ENCODE data around the gene ALDH8A1.

ALDH8A1 gene

DNA sequence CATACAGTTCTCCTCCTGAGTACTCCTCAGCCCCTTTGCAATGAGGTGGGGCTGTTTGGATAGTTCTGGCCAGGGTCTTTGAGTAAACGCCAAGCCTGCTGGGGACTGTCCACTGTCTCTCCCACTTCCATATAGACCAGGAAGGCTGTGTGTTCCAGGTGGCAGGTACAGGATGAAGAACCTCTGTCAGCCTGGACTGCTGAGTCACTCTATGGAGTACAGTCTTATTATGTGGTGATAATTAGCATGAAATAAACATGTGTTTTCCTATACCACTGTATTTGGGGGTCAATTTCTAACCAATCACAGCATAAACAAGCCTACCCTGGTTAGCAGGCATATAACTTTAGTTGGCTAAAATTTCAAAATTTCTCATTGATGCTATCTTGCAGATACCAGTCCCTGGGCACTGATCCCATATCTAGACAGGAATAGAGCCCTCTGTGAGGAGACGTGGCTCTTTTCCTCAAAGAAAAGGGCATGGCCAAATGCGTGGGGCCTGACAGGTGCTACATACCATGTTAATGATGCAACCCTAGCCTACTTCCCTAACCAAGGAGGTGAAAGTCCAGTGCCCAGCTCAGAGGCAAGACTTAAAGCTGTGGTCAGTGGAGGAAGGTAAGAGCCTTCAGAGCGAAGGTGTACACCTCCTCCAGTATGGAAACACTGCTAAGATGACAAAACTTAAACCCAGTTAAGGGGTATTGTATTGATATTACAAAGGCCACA lies 4.5 kb upstream of the ALDH8A1 start:
- in situ Hi-C loops (cut with MboI; ENCODE audit: low sequenced_read_pairs): no loop called here

DNA sequence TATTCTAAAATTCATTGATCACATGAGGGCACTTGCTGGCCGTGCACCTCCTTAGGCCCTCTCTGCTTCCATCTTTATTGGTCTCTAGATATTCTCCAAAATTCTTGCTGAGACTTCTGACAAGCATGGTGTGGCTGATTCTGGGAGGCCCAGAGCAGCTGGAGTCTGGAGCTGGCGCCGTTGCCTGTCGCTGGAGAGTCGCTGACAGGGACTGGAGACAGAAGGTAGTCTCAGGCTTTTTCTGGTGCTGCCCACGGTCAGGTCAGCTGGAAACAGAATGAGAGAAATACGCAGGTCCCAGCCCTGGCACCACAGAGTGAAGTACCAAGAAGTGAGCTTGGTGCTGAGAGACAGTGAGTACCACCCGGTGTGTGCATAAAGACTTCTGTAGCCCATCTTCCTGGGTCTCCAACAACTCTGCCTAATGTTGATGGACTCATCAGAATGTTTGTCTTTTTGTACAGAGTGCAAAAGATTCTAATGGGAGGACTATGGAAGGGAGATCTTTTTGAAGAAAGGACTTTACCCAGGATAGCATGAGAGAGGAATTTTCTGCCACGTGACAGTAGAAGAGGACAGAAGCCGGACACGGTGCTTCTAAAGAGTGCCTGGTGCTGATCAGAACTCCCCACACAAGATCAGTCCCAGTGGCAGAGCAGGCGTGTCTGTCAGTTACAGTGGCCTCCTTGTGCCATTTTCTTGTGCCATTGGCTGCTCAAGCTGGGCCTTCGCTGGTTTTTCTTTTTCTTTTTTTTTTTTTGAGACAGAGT lies 1.8 kb upstream of the ALDH8A1 start:
- in situ Hi-C loops (cut with MboI; ENCODE audit: low sequenced_read_pairs): no loop called here

- in situ Hi-C loops (cut with MboI; ENCODE audit: low sequenced_read_pairs): no loop called here
Measured at GRCh38 chr6:134950482-134950881, 581 bp upstream of the ALDH8A1 start.

GRCh38 chr6:134948691-134949090 lies 1.2 kb downstream of the ALDH8A1 start:
- in situ Hi-C loops (cut with MboI; ENCODE audit: low sequenced_read_pairs): no loop called here

DNA sequence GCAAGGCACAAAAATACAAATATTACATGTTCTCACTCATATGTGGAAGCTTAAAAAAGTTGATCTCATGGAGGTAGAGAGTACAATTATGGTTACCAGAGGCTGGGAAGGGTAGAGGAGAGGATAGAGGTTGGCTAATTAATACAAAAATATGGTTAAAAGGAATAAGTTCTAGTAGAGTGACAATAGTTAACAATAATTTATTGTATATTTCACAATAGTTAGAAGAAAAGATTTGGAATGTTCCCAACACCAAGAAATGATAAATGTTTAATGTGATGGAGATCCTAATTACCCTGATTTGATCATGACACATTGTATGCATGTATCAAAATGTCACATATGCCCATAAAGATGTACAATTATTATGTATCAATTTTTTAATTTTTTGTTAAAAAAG lies 1.8 kb downstream of the ALDH8A1 start:
- in situ Hi-C loops (cut with MboI; ENCODE audit: low sequenced_read_pairs): no loop called here

DNA sequence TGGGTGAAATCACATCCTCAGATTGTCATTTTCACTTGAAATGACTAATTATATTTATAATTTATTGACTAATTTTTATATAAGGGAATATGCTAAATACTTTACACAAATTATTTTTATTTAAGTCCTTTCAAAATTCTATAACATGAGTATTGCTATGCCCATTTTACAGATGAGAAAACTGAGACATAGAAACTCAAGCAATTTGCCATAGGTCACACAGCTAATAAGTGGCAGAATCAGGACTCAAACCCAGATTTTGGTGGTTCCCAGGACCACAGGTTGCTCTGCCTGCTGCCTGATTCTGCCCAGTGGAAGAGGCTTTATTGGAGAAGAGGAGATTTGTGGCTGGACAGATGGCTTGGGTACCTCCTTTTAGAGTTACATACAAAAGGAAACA lies 4.9 kb downstream of the ALDH8A1 start:
- in situ Hi-C loops (cut with MboI; ENCODE audit: low sequenced_read_pairs): no loop called here

GRCh38 chr6:134943522-134944111 lies 6.3 kb downstream of the ALDH8A1 start:
- in situ Hi-C loops (cut with MboI; ENCODE audit: low sequenced_read_pairs): no loop called here

- in situ Hi-C loops (cut with MboI; ENCODE audit: low sequenced_read_pairs): no loop called here
Measured at GRCh38 chr6:134938896-134939295, 11.0 kb downstream of the ALDH8A1 start.

DNA sequence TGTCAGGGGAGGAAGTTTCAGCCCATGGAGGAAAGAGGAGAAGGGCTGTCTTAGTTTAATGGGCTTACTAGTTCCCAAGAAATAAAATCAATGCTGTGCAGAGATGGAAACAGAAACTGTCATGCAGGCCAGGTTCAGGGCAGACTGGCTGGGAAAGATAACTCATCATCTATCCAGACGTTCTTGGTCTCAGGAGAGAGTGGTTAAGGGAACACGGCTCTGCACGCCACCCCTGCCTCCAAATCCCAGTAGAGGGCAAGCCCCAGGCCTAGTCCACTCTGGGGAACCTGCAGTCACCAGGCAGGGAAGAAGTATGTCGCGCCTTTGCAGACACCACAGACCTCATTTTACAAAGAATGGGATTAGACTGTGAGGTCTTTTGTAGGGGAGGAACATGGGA lies 12.5 kb downstream of the ALDH8A1 start:
- in situ Hi-C loops (cut with MboI; ENCODE audit: low sequenced_read_pairs): no loop called here

DNA sequence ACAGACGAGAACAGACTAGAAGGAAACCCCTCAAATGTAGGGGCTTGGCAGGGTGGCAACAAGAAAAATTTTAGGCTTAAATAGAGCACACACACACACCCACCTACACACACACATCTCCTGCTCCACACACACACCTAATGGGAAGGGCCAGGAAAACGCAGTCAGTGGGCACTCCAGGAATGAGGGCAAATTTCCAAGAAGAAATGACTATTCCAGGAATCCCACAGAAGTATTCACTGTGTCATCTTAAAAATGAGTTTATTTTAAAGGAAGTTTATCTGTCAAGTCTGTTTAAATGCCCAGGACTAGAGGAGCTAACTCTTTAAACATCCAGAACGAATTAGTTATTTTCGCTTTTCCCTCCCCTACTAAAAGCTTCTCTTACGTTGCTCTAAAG lies 13.0 kb downstream of the ALDH8A1 start:
- in situ Hi-C loops (cut with MboI; ENCODE audit: low sequenced_read_pairs): no loop called here

DNA sequence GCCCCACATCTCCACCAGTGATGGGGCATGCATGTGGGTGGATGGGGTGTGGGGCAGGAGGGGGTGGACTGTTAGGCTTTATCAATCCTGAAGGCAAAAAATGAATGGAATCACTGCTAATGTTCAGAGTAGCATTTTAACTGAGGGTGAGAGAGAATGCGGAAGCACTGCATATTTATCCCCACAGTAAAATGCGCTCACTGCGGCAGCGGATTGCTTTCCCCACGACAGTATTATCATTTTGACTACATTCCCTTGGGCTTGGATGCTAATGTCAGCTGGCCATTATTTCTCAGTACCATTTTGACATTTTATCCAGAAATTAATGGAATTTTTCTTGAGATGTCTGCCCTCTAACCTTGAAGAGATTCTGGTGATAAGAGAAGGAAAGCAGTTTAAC lies 13.4 kb downstream of the ALDH8A1 start:
- in situ Hi-C loops (cut with MboI; ENCODE audit: low sequenced_read_pairs): no loop called here

DNA sequence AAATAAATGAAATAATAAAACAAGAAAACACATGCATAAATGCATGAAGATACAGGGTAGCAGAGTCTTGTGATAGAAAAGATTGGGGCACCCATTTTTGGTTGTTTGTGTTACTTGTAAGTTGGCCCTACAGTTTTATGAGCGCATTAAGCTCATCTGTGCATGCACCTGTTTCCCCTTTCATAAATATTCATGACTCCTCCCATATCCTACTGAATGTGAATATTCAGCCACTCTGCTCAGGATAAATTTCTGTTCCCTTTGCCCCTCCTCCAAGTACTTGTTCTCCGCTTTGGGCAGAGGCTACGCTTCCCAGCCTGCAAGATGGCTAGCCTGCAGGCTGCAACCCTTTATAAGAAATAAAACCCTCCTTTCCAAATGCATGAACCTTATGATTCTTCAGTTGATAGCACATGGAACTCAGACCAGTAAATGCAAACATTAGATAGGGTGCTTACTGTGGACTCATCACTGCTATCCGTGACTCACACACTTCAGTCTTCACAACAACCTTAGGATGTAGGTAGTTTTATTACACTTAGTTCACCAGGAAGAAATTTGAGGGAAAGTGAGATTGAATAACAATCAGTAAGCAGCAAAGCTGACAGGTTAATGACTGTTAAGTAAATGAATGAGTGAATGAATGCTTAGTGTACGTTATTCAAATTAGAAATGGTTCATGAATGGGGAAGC lies 15.0 kb downstream of the ALDH8A1 start:
- in situ Hi-C loops (cut with MboI; ENCODE audit: low sequenced_read_pairs): no loop called here

- in situ Hi-C loops (cut with MboI; ENCODE audit: low sequenced_read_pairs): no loop called here
Measured at GRCh38 chr6:134932535-134933470, 17.1 kb downstream of the ALDH8A1 start.

GRCh38 chr6:134932098-134932497 lies 17.8 kb downstream of the ALDH8A1 start:
- in situ Hi-C loops (cut with MboI; ENCODE audit: low sequenced_read_pairs): no loop called here

DNA sequence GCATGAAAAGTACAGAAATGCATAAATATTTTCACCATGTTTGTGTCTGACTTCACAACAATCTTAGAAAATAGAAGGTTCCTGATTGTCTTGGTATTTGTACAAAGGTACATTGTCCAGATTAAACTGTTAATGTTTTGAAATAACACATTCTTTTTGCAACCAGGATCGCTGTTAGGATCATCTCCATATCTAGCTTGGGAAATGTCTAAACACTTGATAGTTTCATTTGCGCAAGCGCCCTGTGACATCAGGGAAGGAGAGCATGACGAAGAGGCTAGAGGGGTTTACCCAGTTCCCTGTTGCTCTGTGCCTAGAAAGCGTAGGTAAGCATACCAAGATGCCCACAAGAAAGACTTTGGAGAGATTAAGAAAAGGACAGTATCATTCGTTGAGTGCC lies 19.4 kb downstream of the ALDH8A1 start:
- in situ Hi-C loops (cut with MboI; ENCODE audit: low sequenced_read_pairs): no loop called here

DNA sequence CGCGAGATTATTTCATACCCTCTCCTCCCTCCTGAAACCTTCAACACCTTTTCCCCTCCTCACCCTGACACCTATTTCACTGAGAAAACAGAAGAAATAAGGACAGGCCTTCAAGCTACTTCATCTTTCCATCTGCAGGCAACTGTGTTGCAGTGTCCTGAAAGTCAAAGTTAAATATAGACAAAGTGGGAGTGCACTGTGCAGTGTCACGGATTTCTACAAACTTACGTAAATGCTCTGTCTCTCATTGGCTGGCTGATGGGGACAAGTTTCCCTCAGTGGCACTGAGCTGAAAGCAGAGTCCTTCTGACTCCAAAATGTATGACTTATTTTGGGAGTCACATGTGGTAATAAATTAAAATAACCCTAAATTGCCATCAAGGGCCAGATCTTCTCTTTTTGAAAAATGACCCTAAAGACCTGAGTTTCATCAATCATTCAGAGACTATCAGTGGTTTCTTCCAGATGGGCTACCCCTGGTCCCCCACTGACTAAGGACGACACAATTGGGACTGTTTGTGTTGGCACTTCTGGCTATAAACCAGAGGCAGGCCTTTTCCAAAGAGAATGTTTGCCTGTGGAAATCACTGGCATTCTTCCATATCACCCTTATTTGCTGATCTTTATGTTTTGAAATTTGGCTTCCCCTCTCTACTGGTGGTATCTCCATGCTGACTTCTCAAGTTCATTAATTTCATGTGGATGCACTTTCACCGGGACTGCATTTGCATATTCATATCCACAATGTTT lies 21.6 kb downstream of the ALDH8A1 start:
- in situ Hi-C loops (cut with MboI; ENCODE audit: low sequenced_read_pairs): no loop called here

GRCh38 chr6:134925800-134926199 lies 24.1 kb downstream of the ALDH8A1 start:
- in situ Hi-C loops (cut with MboI; ENCODE audit: low sequenced_read_pairs): no loop called here

GRCh38 chr6:134921721-134922261 lies 28.1 kb downstream of the ALDH8A1 start:
- in situ Hi-C loops (cut with MboI; ENCODE audit: low sequenced_read_pairs): no loop called here

GRCh38 chr6:134921276-134921675 lies 28.6 kb downstream of the ALDH8A1 start:
- in situ Hi-C loops (cut with MboI; ENCODE audit: low sequenced_read_pairs): no loop called here

Measured in HL-60/S4 treated with retinoic acid at 250 ng/mL for 4 days and 3 days (cell line).